ENCODE data around the gene PLIN3. TPM values are rescaled to one million over a fixed set of nuclear protein-coding genes. Genes with fewer than 3 reads are reported as not detected.

Gene PLIN3
- total and polyA plus RNA-seq, 2 of the 8 experiments (the other 6 are each of a cell fraction or from before 2014, with no cell fraction given), result 60.7 to 61.5 TPM

DNA sequence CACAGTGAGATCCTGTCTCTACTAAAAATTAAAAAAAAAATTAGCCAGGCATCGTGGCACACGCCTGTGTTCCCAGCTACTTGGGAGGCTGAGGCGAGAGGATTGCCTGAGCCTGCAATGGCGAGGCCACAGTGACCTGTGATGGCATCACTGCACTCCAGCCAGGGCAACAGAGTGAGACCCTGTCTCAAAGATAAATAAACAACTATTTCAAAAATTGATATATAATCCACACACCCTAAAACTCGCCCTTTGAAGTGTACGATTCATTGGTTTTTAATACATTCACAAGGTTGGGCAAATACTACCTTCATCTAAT is 23.9 kb downstream of the PLIN3 start:
- Histone ChIP-seq H3K36me3 (ENCODE audit: control insufficient read depth in 2 of 4, insufficient read depth in 4 of 4, low read length in 3 of 4) (peaks cover 11 to 34% (median 24%) of the 10 kb centered on the region in 4 experiments), H3K79me1 (ENCODE audit: low read depth, low read length) (no peaks in the 10 kb centered on the region), H3K4me3 (ENCODE audit: extremely low read depth in 1 of 4, insufficient read depth in 2 of 4, low read depth in 3 of 4, low read length in 4 of 4) (no peak overlapping the region), H4K5ac (ENCODE audit: insufficient read length, low read depth, low read length) (no peak overlapping the region), H3K79me2 (ENCODE audit: control insufficient read depth in 1 of 2, insufficient read depth in 2 of 2, low read length in 2 of 2) (no peaks in the 10 kb centered on the region), H4K8ac (ENCODE audit: extremely low read depth, insufficient read depth, low read length) (no peak overlapping the region), H3K14ac (ENCODE audit: insufficient read length) (no peak overlapping the region), H3K23ac (ENCODE audit: insufficient read length) (no peak overlapping the region), H3K9me3 (ENCODE audit: insufficient read depth in 2 of 2, low read depth in 1 of 2, low read length in 1 of 2) (no peaks in the 10 kb centered on the region; a peak in 1 of 4 replicates), H2BK120ac (replicated peaks; ENCODE audit: low read depth, low read length) (no peak overlapping the region), H2AFZ (ENCODE audit: low read length) (no peak overlapping the region), H2BK12ac (ENCODE audit: low read depth, low read length) (no peak overlapping the region), H3K4ac (replicated peaks; ENCODE audit: insufficient read length, low read depth, low read length) (no peak overlapping the region), H3K27me3 (replicated peaks in 1 of 4; ENCODE audit: control insufficient read depth in 3 of 4, extremely low read depth in 1 of 4, insufficient read depth in 3 of 4, low read length in 3 of 4) (no peaks in the 10 kb centered on the region; a peak in 1 of 7 replicates), H2BK5ac (ENCODE audit: low read depth, low read length) (no peak overlapping the region), H4K20me1 (replicated peaks in 1 of 2; ENCODE audit: control insufficient read depth in 1 of 2, insufficient read depth in 2 of 2, low read length in 2 of 2) (peaks cover 0 to 2% of the 10 kb centered on the region in 2 experiments), H3K4me1 (replicated peaks in 1 of 4; ENCODE audit: control insufficient read depth in 3 of 4, insufficient read depth in 4 of 4, low read length in 3 of 4) (no peaks in the 10 kb centered on the region), H3K23me2 (ENCODE audit: low read depth, low read length) (no peaks in the 10 kb centered on the region), H2BK20ac (ENCODE audit: low read length) (no peak overlapping the region), H3K27ac (ENCODE audit: low read depth, low read length) (no peak overlapping the region), H4K91ac (replicated peaks; ENCODE audit: insufficient read length, low read length) (no peak overlapping the region), H2AK5ac (ENCODE audit: low read depth, low read length) (no peak overlapping the region), H3K56ac (replicated peaks; ENCODE audit: insufficient read length, low read depth, low read length) (no peak overlapping the region), H3K18ac (ENCODE audit: extremely low read depth, low read length) (no peak overlapping the region), H3K4me2 (ENCODE audit: insufficient read depth in 1 of 2, low read depth in 2 of 2, low read length in 2 of 2) (no peak overlapping the region), H2BK15ac (ENCODE audit: low read length) (no peak overlapping the region), H3K9ac (replicated peaks in 1 of 4; ENCODE audit: extremely low read depth in 1 of 4, low read depth in 3 of 4, low read length in 3 of 4) (no peak overlapping the region)
- DNase-seq (ENCODE audit: low read depth in 1 of 2, low spot score in 2 of 2) (no peak), FAIRE-seq (no peak)
- ChIA-PET CTCF (ENCODE audit: partially characterized antibody) (interaction anchor here (0.6 to 5.2 kb wide), 7 partner anchors 8 to 190 kb away, joined by 3 to 32 read pairs (median 3); no protein-coding TSS in a partner anchor), POLR2A (ENCODE audit: partially characterized antibody) (interaction anchor here (1.7 kb wide), 1 partner anchor 24 kb away, joined by 4 read pairs; the partner anchor contains the start of gene PLIN3)
- TF ChIP-seq CHD2 (IDR thresholded peaks at IDR 0.05; ENCODE audit: low read length), result no peak
- WGBS, 2 experiments (ENCODE audit: extremely low coverage in 1 of 2, insufficient coverage in 1 of 2, insufficient read length in 1 of 2, insufficient replicate concordance in 2 of 2, low coverage in 1 of 2, low lambda C conversion rate in 2 of 2, missing lambda C conversion rate in 1 of 2), result 96% methylated on average over 6 of the region's 6 CpGs; no CpG with 5 or more reads in 1 of the 2 experiments
